Measurements from ENCODE around the gene HIGD1C.
"Not testable (repeated sequence)": the region's sequence is repeated elsewhere in the genome, so short reads cannot be mapped to it uniquely, and the experiment has no call there.

Gene HIGD1C

DNA sequence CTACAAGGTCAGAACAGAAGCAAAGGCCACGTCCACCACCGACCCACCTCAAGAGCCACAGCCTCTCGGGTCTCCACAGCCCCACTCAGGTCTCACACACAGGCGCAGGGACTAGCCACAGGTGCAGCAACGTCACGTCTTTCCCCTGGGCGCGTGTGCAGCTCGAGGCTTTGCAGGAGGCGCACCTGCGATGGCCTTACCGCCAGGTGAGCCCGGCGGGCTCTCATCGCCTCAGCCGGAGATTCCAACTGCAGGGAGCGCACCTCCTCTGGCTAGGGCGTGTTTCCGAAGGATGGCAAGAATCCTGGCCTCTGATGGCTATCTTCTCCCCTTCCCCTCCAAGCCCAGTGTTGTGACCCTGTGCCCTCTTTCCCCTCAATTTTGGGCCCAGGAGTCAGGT is at the start of gene HIGD1C:
TSS of gene HIGD1C (plus strand) at position 35 of the 400 bp plus-strand sequence. CDS start 1,455 bp downstream, outside the sequence.
- DNase-seq (ENCODE audit: low read depth in 2 of 2) = no peak

DNA sequence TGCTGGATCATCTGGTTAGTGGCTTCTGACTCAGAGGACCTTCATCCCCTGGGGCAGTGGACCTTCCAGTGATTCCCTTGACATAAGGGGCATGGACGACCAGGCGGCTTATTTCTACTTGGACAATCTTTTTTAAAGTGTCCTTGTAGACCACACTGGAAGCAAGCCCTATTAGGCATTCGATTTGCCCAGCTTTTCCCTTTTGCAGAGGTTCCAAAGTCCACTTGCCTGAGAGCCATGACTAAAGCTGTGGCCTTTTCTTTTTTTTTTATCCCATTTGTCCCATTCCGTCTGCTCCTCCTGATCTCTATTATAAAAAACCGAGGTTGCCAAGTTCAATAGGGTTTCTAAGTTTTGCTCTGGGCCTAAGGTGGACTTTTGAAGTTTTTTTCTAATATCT is 43.9 kb upstream of the HIGD1C start:
- not testable (repeated sequence) for DNase-seq (ENCODE audit: low read depth in 2 of 2)

GRCh38 chr12:50912361-50912760 is 40.0 kb upstream of the HIGD1C start:
- not testable (repeated sequence) for DNase-seq (ENCODE audit: low read depth in 2 of 2)

DNA sequence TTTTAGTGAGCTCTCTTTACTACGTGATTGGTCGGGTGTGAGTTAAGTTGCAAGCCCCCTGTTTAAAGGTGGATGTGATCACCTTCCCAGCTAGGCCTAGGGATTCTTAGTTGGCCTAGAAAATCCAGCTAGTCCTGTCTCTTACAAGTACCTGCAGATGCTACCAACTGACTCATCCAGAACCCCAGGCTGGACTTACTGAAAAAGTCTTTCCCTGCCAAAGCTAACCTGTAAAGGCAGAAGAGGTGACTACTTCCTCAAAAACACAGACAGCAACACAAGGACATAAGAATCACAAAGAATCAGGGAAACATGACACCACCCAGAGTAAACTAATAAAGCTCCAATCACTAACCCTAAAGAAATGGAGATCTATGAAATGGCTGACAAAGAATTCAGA is 39.1 kb upstream of the HIGD1C start:
- DNase-seq (ENCODE audit: low read depth in 2 of 2) = no peak

DNA sequence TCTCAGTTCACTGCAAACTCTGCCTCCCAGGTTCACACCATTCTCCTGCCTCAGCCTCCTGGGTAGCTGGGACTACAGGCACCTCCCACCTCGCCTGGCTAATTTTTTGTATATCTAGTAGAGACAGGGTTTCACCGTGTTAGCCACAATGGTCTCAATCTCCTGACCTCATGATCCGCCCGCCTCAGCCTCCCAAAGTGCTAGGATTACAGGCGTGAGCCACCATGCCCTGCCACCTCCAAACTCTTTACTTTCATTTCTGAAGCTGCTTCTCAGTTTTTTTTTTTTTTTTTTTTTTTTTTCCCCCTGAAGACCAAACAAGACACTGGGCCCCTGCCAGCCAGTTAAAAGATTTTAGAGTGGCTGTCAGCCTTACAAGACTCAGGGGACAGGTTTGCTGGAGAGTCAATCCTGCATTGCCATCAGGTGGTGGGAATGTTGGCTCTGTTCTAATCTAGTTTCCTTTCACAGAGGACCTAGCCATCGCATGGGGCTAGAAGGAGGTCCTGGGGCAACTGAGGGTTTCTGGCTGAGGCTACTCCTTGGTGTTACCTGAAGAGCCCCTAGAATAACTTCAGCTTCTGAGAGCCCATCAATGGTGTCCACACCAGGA is 37.4 kb upstream of the HIGD1C start:
- no peak for DNase-seq (ENCODE audit: low read depth in 2 of 2)

GRCh38 chr12:50916292-50916691 is 36.1 kb upstream of the HIGD1C start:
- no peak for DNase-seq (ENCODE audit: low read depth in 2 of 2)

DNA sequence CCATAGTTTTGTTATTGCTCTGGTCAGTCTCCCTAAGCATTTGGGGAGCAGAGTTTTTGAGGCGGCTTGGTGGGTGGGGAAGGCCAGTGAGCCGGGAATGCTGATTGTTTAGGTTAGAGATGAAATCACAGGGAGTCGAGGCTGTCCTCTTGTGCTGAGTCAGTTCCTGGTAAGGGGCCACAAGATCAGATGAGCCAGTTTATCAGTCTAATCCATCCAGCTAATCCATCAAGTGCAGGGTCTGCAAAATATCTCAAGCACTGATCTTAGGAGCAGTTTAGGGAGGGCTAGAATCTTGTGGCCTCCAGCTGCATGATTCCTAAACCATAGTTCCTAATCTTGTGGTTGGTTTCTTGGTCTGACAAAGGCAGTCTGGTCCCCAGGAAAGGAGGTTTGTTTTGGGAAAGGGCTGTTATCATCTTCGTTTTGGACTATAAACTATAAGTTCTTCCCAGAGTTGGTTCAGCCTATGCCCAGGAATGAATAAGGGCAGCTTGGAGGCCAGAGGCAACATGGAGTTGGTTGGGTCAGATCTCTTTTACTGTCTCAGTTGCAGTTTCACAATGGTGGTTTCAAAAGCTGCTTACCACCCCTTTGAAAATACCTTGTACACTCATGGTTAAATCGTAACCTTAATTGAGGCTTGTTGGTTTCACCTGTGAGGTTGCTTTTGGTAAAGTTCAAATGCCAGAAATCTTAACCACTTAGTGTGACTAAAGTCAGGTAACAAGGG is 33.6 kb upstream of the HIGD1C start:
- no peak for DNase-seq (ENCODE audit: low read depth in 2 of 2)

GRCh38 chr12:50922820-50923219 is 29.5 kb upstream of the HIGD1C start:
- DNase-seq (ENCODE audit: low read depth in 2 of 2) = no peak

- no peak for DNase-seq (ENCODE audit: low read depth in 2 of 2)
Observed at GRCh38 chr12:50923361-50924130, 28.8 kb upstream of the HIGD1C start.

- no peak for DNase-seq (ENCODE audit: low read depth in 2 of 2)
Observed at GRCh38 chr12:50924131-50924438, 28.3 kb upstream of the HIGD1C start.

DNA sequence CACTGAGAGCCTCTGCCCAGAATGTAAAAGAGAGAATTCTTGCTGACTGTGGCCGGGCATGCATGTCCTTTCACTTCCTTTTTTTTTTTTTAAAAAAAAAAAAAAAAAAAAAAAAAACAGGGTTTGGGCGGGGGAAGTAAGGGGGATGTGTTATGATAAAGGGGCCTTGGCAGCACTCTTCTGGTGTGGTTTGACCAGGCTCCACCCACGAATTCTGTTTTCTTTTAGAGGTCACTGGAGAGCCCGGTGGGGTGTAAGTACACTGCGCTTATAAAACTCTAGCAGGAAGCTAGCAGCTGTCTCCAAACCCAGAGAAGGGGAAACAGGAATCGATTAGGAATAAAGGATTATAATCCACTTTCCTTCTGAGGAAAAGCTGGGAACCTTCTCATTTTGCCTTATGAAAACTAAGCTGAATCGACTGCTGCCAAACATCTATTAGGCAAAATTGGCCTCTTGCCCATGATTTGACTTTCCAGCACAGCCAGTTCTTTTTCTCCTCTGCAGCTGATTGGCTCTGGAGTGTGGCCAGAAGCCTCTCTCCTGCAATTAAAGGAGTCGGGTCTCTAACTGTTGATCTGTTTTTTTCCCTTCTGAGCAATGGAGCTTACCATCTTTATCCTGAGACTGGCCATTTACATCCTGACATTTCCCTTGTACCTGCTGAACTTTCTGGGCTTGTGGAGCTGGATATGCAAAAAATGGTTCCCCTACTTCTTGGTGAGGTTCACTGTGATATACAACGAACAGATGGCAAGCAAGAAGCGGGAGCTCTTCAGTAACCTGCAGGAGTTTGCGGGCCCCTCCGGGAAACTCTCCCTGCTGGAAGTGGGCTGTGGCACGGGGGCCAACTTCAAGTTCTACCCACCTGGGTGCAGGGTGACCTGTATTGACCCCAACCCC is 27.7 kb upstream of the HIGD1C start:
- no peak for DNase-seq (ENCODE audit: low read depth in 2 of 2)

GRCh38 chr12:50925342-50925651 is 27.0 kb upstream of the HIGD1C start:
- no peak for DNase-seq (ENCODE audit: low read depth in 2 of 2)

- DNase-seq (ENCODE audit: low read depth in 2 of 2) = no peak
Observed at GRCh38 chr12:50925920-50926319, 26.4 kb upstream of the HIGD1C start.

GRCh38 chr12:50926415-50926814 is 25.9 kb upstream of the HIGD1C start:
- DNase-seq (ENCODE audit: low read depth in 2 of 2) = no peak

- DNase-seq (ENCODE audit: low read depth in 2 of 2) = not testable (repeated sequence)
Observed at GRCh38 chr12:50926932-50927331, 25.4 kb upstream of the HIGD1C start.

- no peak for DNase-seq (ENCODE audit: low read depth in 2 of 2)
Observed at GRCh38 chr12:50927356-50927755, 25.0 kb upstream of the HIGD1C start.

- DNase-seq (ENCODE audit: low read depth in 2 of 2) = no peak
Observed at GRCh38 chr12:50927766-50928224, 24.5 kb upstream of the HIGD1C start.

GRCh38 chr12:50928392-50928791 is 24.0 kb upstream of the HIGD1C start:
- no peak for DNase-seq (ENCODE audit: low read depth in 2 of 2)

- DNase-seq (ENCODE audit: low read depth in 2 of 2) = no peak
Observed at GRCh38 chr12:50929831-50930230, 22.5 kb upstream of the HIGD1C start.

DNA sequence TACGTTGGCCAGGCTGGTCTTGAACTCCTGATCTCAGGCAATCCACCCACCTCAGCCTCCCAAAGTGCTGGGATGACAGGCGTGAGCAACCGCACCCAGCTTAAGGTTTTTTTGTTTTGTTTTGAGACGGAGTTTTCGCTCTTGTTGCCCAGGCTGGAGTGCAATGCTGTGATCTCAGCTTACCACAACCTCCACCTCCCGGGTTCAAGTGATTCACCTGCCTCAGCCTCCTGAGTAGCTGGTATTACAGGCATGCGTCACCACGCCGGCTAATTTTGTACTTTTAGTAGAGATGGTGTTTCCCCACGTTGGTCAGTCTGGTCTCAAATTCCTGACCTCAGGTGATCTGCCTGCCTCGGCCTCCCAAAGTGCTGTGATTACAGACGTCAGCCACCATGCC is 21.9 kb upstream of the HIGD1C start:
- DNase-seq (ENCODE audit: low read depth in 2 of 2) = not testable (repeated sequence)

GRCh38 chr12:50932787-50933280 is 19.5 kb upstream of the HIGD1C start:
- no peak for DNase-seq (ENCODE audit: low read depth in 2 of 2)
